Measurements from ENCODE around the gene DLG2.

The DLG2 gene

DNA sequence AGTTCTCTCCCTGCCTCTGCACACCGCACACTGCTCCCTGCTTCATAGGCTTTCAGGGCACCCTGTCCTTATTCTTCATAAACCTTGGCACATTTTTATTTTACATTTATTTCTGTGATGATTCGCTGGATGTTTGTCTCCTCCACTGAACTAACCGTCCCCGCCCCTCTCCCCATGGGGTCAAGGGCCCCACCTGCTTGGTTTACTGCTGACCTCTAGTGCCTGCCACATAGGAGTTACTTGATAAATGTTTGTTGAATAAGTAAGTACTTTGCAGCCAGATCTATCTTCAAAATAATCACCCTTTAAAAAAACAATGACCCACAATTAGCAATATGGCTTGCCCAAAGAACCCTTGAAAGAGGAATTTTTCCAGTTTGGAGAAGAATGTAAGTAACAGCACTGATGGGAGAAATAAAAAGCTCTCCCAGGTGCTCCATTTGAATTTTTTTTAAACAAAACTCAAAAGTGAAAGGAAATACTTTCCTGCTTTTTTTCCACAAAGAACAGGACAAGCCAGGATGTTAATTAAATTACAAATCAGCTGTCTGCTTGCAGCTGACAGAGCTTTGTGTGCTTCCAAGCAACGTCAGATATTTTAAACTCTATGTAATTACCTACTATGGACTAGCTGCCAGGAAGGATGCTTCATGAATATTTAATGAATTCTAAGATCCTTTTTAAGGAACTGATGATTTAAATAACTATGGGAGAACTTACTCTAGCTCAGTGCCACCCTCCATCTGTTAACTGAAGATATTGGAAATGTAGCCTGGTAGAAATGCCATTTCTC, 1083.6 kb downstream of the DLG2 start:
- H3K36me3 ChIP-seq = no peaks in the 10 kb centered on the region
- H3K4me1 ChIP-seq (ENCODE audit: control insufficient read depth in 1 of 2, insufficient read depth in 1 of 2, low read depth in 1 of 2, low read length in 1 of 2) = no peaks in the 10 kb centered on the region
- no peaks in the 10 kb centered on the region for H3K27me3 ChIP-seq
- TF ChIP-seq, protein P1, sequence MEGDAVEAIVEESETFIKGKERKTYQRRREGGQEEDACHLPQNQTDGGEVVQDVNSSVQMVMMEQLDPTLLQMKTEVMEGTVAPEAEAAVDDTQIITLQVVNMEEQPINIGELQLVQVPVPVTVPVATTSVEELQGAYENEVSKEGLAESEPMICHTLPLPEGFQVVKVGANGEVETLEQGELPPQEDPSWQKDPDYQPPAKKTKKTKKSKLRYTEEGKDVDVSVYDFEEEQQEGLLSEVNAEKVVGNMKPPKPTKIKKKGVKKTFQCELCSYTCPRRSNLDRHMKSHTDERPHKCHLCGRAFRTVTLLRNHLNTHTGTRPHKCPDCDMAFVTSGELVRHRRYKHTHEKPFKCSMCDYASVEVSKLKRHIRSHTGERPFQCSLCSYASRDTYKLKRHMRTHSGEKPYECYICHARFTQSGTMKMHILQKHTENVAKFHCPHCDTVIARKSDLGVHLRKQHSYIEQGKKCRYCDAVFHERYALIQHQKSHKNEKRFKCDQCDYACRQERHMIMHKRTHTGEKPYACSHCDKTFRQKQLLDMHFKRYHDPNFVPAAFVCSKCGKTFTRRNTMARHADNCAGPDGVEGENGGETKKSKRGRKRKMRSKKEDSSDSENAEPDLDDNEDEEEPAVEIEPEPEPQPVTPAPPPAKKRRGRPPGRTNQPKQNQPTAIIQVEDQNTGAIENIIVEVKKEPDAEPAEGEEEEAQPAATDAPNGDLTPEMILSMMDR (IDR thresholded peaks at IDR 0.05) = no peak
- H3K9me3 ChIP-seq = no peaks in the 10 kb centered on the region
- no peak overlapping the region for H3K27ac ChIP-seq
- H3K4me3 ChIP-seq (ENCODE audit: low read depth in 1 of 2, low read length in 1 of 2) = no peak overlapping the region

DNA sequence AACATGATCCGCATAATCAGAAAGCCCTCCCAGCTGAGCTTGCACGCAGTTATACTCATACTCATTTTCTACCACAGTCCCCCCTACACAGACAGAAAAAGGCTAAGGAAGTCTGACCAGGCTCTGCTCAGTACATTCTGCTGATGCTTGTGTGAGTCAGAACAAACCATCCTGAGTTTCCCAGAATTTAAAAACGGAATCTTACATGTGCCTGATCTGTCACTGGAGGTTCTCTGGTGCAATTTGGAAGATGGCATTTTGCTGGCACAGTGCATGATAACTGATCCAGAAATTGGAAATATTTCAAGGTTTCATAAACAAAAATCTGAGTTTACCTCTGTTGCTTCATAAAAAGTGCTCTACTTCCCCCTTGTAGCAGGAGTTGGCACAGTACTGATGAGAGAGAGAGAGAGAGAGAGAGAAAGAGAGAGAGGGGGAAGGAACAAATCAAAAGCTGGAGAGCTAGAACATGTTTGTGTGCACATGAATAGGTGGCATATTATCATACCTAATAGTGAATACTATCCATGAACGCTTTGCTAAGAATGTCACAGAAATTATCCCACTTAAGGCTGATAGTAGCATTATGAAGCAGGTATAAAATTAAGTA, 1085.3 kb downstream of the DLG2 start:
- Histone ChIP-seq H3K9me3 (no peaks in the 10 kb centered on the region), H3K4me3 (ENCODE audit: low read depth in 1 of 2, low read length in 1 of 2) (no peak overlapping the region), H3K4me1 (ENCODE audit: control insufficient read depth in 1 of 2, insufficient read depth in 1 of 2, low read depth in 1 of 2, low read length in 1 of 2) (no peaks in the 10 kb centered on the region), H3K36me3 (no peaks in the 10 kb centered on the region), H3K27ac (no peak overlapping the region), H3K27me3 (no peaks in the 10 kb centered on the region)
- TF ChIP-seq, protein P1 (IDR thresholded peaks at IDR 0.05) = no peak

DNA sequence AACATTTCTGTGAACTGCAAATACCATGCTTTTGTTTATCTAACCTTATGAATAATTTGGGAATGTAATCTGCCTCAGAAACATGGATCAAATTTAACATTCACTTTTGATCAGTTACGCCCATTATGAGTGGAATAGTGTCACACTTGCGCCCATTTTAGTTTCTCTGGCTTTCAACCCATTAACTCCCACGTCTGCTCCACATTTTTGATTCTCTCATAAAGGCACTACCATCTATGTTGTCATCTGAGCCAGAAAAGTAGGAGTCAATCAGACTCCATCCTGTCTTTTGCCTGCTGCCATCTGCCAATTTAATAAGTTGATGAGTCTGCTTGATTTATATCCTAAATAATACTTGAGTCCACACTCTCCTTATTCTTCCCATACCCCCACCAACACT, 1090.7 kb downstream of the DLG2 start:
- Histone ChIP-seq H3K4me3 (ENCODE audit: low read depth in 1 of 2, low read length in 1 of 2) (no peak overlapping the region), H3K27ac (no peak overlapping the region), H3K4me1 (ENCODE audit: control insufficient read depth in 1 of 2, insufficient read depth in 1 of 2, low read depth in 1 of 2, low read length in 1 of 2) (no peaks in the 10 kb centered on the region), H3K9me3 (no peaks in the 10 kb centered on the region), H3K36me3 (no peaks in the 10 kb centered on the region), H3K27me3 (no peaks in the 10 kb centered on the region)
- TF ChIP-seq, protein P1 (IDR thresholded peaks at IDR 0.05) = no peak

DNA sequence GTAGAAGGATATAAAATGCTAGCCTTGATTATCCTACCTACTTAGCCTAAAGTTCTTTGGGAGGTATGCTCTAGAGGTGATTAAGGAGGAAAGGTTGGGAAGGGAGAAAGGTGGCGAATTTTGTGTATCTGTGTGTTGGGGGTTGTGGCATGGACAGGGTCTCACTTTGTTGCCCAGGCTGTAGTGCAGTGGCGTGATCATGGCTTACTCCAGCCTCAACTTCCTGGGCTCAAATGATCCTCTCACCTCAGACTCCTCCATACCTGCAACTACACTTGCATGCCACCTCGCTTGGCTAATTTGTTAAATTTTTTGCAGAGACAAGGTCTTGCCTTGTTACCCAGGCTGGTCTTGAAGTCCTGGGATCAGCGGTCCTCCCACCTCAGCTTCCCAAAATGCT, 1094.8 kb downstream of the DLG2 start:
- Histone ChIP-seq H3K9me3 (no peaks in the 10 kb centered on the region), H3K36me3 (no peaks in the 10 kb centered on the region), H3K27me3 (no peaks in the 10 kb centered on the region), H3K4me3 (ENCODE audit: low read depth in 1 of 2, low read length in 1 of 2) (no peak overlapping the region), H3K27ac (no peak overlapping the region), H3K4me1 (ENCODE audit: control insufficient read depth in 1 of 2, insufficient read depth in 1 of 2, low read depth in 1 of 2, low read length in 1 of 2) (no peaks in the 10 kb centered on the region)
- TF ChIP-seq, protein P1 (IDR thresholded peaks at IDR 0.05) = no peak

DNA sequence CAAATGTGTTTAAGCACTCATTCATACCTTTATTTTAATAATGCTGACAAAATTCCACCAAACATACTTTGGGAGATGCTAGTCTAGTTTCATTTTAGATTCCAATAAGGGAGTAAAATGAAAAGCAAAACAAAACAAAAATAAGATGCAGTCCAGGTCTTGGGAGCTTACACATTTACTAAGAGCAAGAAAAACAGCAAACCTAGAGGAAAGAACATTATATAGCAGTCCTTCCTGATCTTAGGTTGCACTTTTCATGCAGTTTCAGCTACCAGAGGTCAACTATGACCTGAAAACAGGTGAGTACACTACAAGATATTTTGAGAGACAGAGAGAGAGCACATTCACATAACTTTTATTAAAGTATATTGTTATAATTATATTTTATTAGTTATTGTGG, 1100.9 kb downstream of the DLG2 start:
- Histone ChIP-seq H3K27ac (no peak overlapping the region), H3K9me3 (no peaks in the 10 kb centered on the region), H3K4me1 (ENCODE audit: control insufficient read depth in 1 of 2, insufficient read depth in 1 of 2, low read depth in 1 of 2, low read length in 1 of 2) (no peaks in the 10 kb centered on the region), H3K36me3 (no peaks in the 10 kb centered on the region), H3K4me3 (ENCODE audit: low read depth in 1 of 2, low read length in 1 of 2) (no peak overlapping the region), H3K27me3 (no peaks in the 10 kb centered on the region)
- TF ChIP-seq, protein P1 (IDR thresholded peaks at IDR 0.05) = no peak

Data from neutrophil (primary cell).